SU-DHL-6 (cell line): ENCODE results near the gene TMEM41A.

Source experiments
- CTCF ChIP-seq: fragments of 200-600 bp; sonication (generic); IDR thresholded peaks from one replicate; pipeline ENCODE4 v1.5.1; 2017; ENCODE audit warnings: antibody characterized with exemption, mild to moderate bottlenecking, low read length, moderate library complexity; ENCODE audit not compliant: insufficient read depth, poor library complexity, severe bottlenecking
- EZH2phosphoT487 ChIP-seq: fragments of 200-600 bp; sonication (generic), shearing (Covaris generic); conservative IDR thresholded peaks from 2 replicates; pipeline ENCODE4 v1.6.1; 2018; ENCODE audit warnings: mild to moderate bottlenecking, antibody characterized with exemption, low read length, moderate library complexity, mixed read lengths

GRCh38 chr3:185526349-185526951 is 27.6 kb upstream of the TMEM41A start:
- TF ChIP-seq CTCF = no peak
- no peak for TF ChIP-seq EZH2phosphoT487
